IPS-NIHi7 (cell line): ENCODE measurements around the gene PCK2.
A peak's percentile ranks its signal among the peaks of the same experiment; 100 is the strongest.
"Not testable (repeated sequence)": the region's sequence is repeated elsewhere in the genome, so short reads cannot be mapped to it uniquely, and the experiment has no call there.

ENCODE experiments used
- DNase-seq: peaks from one replicate; pipeline ENCODE4 v3.0.0; 2012; ENCODE audit warnings: mixed read lengths; ENCODE audit errors: extremely low spot score

PCK2 gene

GRCh38 chr14:24093901-24094840 is at the start of gene PCK2:
PCK2 (plus strand) TSS chr14:24094311; CDS start chr14:24094406, 95 bp downstream.
- peak; percentile 99 for DNase-seq

- not testable (repeated sequence) for DNase-seq
These were observed 45.1 kb upstream of the PCK2 start for GRCh38 chr14:24049002-24049401.

GRCh38 chr14:24050753-24051152 is 43.4 kb upstream of the PCK2 start:
- not testable (repeated sequence) for DNase-seq

GRCh38 chr14:24051176-24051788 is 42.8 kb upstream of the PCK2 start:
- DNase-seq, result no peak

GRCh38 chr14:24051789-24052655 is 42.1 kb upstream of the PCK2 start, which contains the start of gene CARMIL3:
CARMIL3 (plus strand) TSS chr14:24052009; CDS start chr14:24052154, 145 bp downstream.
- peak; percentile 90 for DNase-seq

- DNase-seq, result no peak
These were observed 41.2 kb upstream of the PCK2 start for GRCh38 chr14:24052656-24053547.

GRCh38 chr14:24053548-24054323 is 40.4 kb upstream of the PCK2 start:
- DNase-seq, result no peak

GRCh38 chr14:24054324-24054641 is 39.8 kb upstream of the PCK2 start:
- DNase-seq, result no peak

GRCh38 chr14:24054646-24055045 is 39.5 kb upstream of the PCK2 start:
- DNase-seq, result no peak

- DNase-seq, result no peak
These were observed 37.9 kb upstream of the PCK2 start for GRCh38 chr14:24055971-24056799.

GRCh38 chr14:24056800-24057184 is 37.3 kb upstream of the PCK2 start:
- DNase-seq, result no peak

GRCh38 chr14:24057271-24057670 is 36.8 kb upstream of the PCK2 start:
- DNase-seq, result no peak

- no peak for DNase-seq
These were observed 36.2 kb upstream of the PCK2 start for GRCh38 chr14:24057867-24058259.

- peak; percentile 70 for DNase-seq
These were observed 35.7 kb upstream of the PCK2 start for GRCh38 chr14:24058260-24058950.

GRCh38 chr14:24058951-24059475 is 35.1 kb upstream of the PCK2 start:
- DNase-seq, result no peak

- DNase-seq, result no peak
These were observed 34.2 kb upstream of the PCK2 start for GRCh38 chr14:24059841-24060388.

GRCh38 chr14:24060443-24060842 is 33.7 kb upstream of the PCK2 start:
- no peak for DNase-seq
